OCI-LY7 (cell line): ENCODE data around the gene QRFP. TPM values are rescaled to one million over a fixed set of nuclear protein-coding genes. Genes with fewer than 3 reads are reported as not detected.

ENCODE experiments used
- BruUV-seq: library from RNA; stranded (reverse); fragments of 400-500 nt; replicated peaks from 2 replicates; lab custom pipeline; 2021; lab: Mats Ljungman, UMichigan
- CTCF ChIA-PET: fragments of 300-600 bp; sonication (Branson Sonifier 250); formaldehyde crosslinking; loops from one replicate; lab custom pipeline; 2022; ENCODE audit warnings: antibody characterized with exemption; ENCODE audit not compliant: unreplicated experiment; lab: Charles Lee
- POLR2A ChIA-PET: fragments of 300-600 bp; sonication (Branson Sonifier 250); formaldehyde crosslinking; loops from one replicate; lab custom pipeline; 2022; ENCODE audit warnings: antibody characterized with exemption; lab: Charles Lee
- DNase-seq: peaks from one replicate; pipeline ENCODE4 v3.0.0-alpha.2; 2015; ENCODE audit warnings: low spot score
- H2AFZ ChIP-seq: fragments of 200-600 bp; sonication (generic), shearing (Covaris generic); 2 replicates; pipeline ENCODE4 v1.6.1; 2014; ENCODE audit warnings: mild to moderate bottlenecking, antibody characterized with exemption, low read length, moderate library complexity
- H3K27ac ChIP-seq: fragments of 200-600 bp; sonication (generic); 2 replicates; pipeline ENCODE4 v1.5.1; 2014; ENCODE audit warnings: mixed run types, low read depth, mild to moderate bottlenecking, moderate library complexity, low read length, inconsistent platforms; ENCODE audit not compliant: poor library complexity, severe bottlenecking
- H3K36me3 ChIP-seq: fragments of 200-600 bp; sonication (generic); 2 replicates; pipeline ENCODE4 v1.6.1; 2014; ENCODE audit warnings: mild to moderate bottlenecking, antibody characterized with exemption, low read length, moderate library complexity, mixed read lengths; ENCODE audit not compliant: insufficient read depth
- H3K4me1 ChIP-seq: fragments of 200-600 bp; sonication (generic); 2 replicates; pipeline ENCODE4 v1.5.1; 2014; ENCODE audit warnings: mild to moderate bottlenecking, low read length; ENCODE audit not compliant: insufficient read depth, poor library complexity, severe bottlenecking
- H3K4me2 ChIP-seq: fragments of 200-600 bp; sonication (generic); 2 replicates; pipeline ENCODE4 v1.6.1; 2014; ENCODE audit warnings: mild to moderate bottlenecking, low read length
- H3K4me3 ChIP-seq: fragments of 200-600 bp; sonication (generic); 2 replicates; pipeline ENCODE4 v1.5.1; 2014; ENCODE audit warnings: mild to moderate bottlenecking, low read depth, low read length; ENCODE audit not compliant: poor library complexity, severe bottlenecking
- H3K79me2 ChIP-seq: fragments of 200-600 bp; sonication (generic); 2 replicates; pipeline ENCODE4 v1.6.1; 2016; ENCODE audit warnings: low read depth, mild to moderate bottlenecking, low read length, moderate library complexity, mixed read lengths; ENCODE audit not compliant: insufficient read depth
- H3K9me2 ChIP-seq: fragments of 200-600 bp; sonication (generic); 2 replicates; pipeline ENCODE4 v1.6.1; 2016; ENCODE audit warnings: mild to moderate bottlenecking, low read length, mixed read lengths; ENCODE audit not compliant: insufficient read depth
- H3K9me3 ChIP-seq: fragments of 200-600 bp; sonication (generic); 2 replicates; pipeline ENCODE4 v1.6.1; 2014; ENCODE audit warnings: mild to moderate bottlenecking, mixed run types, low read length, mixed read lengths
- H4K20me1 ChIP-seq: fragments of 200-600 bp; sonication (generic); 2 replicates; pipeline ENCODE4 v1.6.1; 2014; ENCODE audit warnings: mild to moderate bottlenecking, antibody characterized with exemption, low read length, moderate library complexity, mixed read lengths; ENCODE audit not compliant: insufficient read depth
- CTCF ChIP-seq: fragments of 200-600 bp; sonication (generic); conservative IDR thresholded peaks from 2 replicates; pipeline ENCODE4 v1.5.1; 2014; ENCODE audit warnings: mild to moderate bottlenecking, antibody characterized with exemption, low read length, moderate library complexity, mixed read lengths
- EZH2phosphoT487 ChIP-seq: fragments of 200-600 bp; sonication (generic); IDR thresholded peaks from 2 replicates; pipeline ENCODE4 v1.6.1; 2018; ENCODE audit warnings: low read depth, borderline replicate concordance, mild to moderate bottlenecking, mixed run types, antibody characterized with exemption, low read length, moderate library complexity, mixed read lengths
- intact Hi-C: fragments of 100-400 bp; cut with micrococcal nuclease; formaldehyde crosslinking; loops from one replicate; pipeline ENCODE4 v1.10.0; 2022; ENCODE audit not compliant: unreplicated experiment
- total RNA-seq, 2 experiments: library from RNA; depleted of rRNA in 1 of 2; stranded (reverse); fragments of >200 nt in 1 of 2; shearing (Covaris generic) in 1 of 2; gene quantifications; 2 replicates each; pipeline ENCODE4 v1.2.3, GENCODE V29; 2014 to 2022

Gene QRFP
- total RNA-seq, 2 experiments from 2014 or later, result not detected

GRCh38 chr9:130936285-130937117, 39.9 kb upstream of the QRFP start:
- Histone ChIP-seq H3K9me3 (no peaks in the 10 kb centered on the region), H3K27ac (no peak overlapping the region), H4K20me1 (no peaks in the 10 kb centered on the region), H3K4me2 (no peak overlapping the region), H2AFZ (no peak overlapping the region), H3K36me3 (no peaks in the 10 kb centered on the region), H3K4me1 (peaks cover 3% of the 10 kb centered on the region), H3K9me2 (no peaks in the 10 kb centered on the region), H3K79me2 (no peaks in the 10 kb centered on the region), H3K4me3 (no peak overlapping the region)
- no peak for TF ChIP-seq CTCF
- no peak for TF ChIP-seq EZH2phosphoT487
- ChIA-PET POLR2A (interaction anchor here (0.5 kb wide), 1 partner anchor 168 kb away, joined by 5 read pairs; no protein-coding TSS in a partner anchor), CTCF (interaction anchor here (0.5 kb wide), 1 partner anchor 62 kb away, joined by 3 read pairs; no protein-coding TSS in a partner anchor)
- no TSS peak for BruUV-seq
- intact Hi-C loops, result no loop called here
- DNase-seq, result no peak

GRCh38 chr9:130935648-130936271, 39.1 kb upstream of the QRFP start:
- DNase-seq, result no peak
- ChIA-PET CTCF (interaction anchor here (0.5 kb wide), 1 partner anchor 63 kb away, joined by 3 read pairs; no protein-coding TSS in a partner anchor), POLR2A (no interaction called here)
- H3K4me1 ChIP-seq, result peaks cover 4% of the 10 kb centered on the region
- H3K4me2 ChIP-seq, result no peak overlapping the region
- H3K9me2 ChIP-seq, result no peaks in the 10 kb centered on the region
- no peak overlapping the region for H2AFZ ChIP-seq
- no peaks in the 10 kb centered on the region for H3K9me3 ChIP-seq
- intact Hi-C loops, result no loop called here
- TF ChIP-seq EZH2phosphoT487 (no peak), CTCF (no peak)
- BruUV-seq, result no TSS peak
- no peaks in the 10 kb centered on the region for H4K20me1 ChIP-seq
- no peaks in the 10 kb centered on the region for H3K79me2 ChIP-seq
- H3K4me3 ChIP-seq, result no peak overlapping the region
- no peaks in the 10 kb centered on the region for H3K36me3 ChIP-seq
- no peak overlapping the region for H3K27ac ChIP-seq
